ENCODE data around the gene H3-3A.
"Not testable (repeated sequence)": the region's sequence is repeated elsewhere in the genome, so short reads cannot be mapped to it uniquely, and the experiment has no call there.

Gene H3-3A

DNA sequence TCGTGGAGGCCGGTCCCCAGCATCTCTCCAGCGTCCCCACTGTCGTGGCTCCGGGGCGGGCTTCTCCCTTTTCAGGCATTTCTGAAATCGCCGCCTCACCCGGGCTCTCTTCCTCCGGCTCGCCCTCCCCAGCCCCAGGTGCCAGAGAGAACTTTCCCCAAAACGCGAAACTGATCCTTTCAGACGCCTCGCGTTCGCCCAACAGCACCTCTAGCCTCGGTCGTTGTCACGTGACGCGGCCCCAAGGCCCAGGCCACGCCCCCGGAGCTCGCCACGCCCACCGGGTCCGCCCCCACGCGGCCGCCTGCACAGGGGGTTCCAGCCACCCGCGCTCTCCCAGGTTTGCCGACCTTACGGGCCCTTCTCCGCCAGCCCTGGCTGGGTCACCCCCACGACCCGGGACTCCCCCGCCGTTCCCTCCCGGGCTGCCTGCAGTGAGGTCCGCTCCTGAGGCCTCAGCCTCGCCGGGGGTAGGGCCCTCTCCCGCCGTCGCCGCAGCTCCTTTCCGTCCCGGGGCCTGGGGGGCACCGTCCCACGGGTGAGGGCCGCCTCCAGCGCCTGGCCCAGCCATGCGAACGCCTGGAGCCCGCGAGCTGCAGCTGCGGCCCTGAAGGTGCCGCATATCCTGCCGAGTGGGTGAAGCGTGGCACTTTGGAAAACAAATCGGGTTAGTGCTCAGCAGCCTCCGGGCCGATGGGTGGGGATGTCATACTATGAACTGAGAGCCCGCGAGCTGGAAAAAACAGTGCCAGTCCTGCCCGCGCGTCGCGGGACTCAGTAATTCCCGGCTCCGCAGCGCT lies 21.0 kb downstream of the H3-3A start:
- H3K4me3 ChIP-seq (ENCODE audit: low read length), result peak overlapping the region; percentile 71

DNA sequence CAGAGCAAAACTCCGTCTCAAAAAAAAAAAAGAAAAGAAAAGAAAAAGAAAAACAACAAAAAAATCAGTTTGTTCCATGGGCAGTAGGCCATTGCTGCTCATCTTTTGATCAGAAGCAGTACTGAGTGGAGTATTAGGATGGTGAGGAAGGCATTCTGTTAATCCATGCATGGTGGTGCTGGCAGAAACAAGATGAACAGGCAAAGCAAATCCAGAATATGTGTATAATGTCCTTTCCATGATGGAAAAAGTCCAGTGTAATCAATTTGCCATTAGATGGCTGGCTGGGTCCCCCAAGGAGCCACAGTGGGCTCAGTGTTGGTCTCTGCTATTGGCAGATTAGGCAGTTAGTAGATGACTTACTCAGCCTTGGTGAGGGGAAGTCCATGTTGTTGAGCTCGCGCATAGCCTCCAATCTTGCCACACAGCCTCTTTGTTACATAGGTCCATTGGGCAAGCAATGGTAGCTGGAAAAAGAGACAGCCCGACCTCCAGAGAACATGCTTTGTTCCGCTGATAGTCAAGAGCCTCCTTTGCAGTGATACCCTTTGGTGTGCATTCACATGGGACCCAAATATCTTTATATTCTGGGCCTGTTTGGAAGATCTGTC lies 23.3 kb downstream of the H3-3A start:
- DNase-seq (ENCODE audit: low read depth), result no peak
- no peak overlapping the region for H3K4me3 ChIP-seq (ENCODE audit: low read length)
- TF ChIP-seq, protein P1, sequence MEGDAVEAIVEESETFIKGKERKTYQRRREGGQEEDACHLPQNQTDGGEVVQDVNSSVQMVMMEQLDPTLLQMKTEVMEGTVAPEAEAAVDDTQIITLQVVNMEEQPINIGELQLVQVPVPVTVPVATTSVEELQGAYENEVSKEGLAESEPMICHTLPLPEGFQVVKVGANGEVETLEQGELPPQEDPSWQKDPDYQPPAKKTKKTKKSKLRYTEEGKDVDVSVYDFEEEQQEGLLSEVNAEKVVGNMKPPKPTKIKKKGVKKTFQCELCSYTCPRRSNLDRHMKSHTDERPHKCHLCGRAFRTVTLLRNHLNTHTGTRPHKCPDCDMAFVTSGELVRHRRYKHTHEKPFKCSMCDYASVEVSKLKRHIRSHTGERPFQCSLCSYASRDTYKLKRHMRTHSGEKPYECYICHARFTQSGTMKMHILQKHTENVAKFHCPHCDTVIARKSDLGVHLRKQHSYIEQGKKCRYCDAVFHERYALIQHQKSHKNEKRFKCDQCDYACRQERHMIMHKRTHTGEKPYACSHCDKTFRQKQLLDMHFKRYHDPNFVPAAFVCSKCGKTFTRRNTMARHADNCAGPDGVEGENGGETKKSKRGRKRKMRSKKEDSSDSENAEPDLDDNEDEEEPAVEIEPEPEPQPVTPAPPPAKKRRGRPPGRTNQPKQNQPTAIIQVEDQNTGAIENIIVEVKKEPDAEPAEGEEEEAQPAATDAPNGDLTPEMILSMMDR (conservative IDR thresholded peaks at IDR 0.05; ENCODE audit: low read depth, low read length), result no peak

More for the DNA sequence above, 21.0 kb downstream of the H3-3A start:
- no peak for DNase-seq (ENCODE audit: low read depth)
- TF ChIP-seq, protein P1 (conservative IDR thresholded peaks at IDR 0.05; ENCODE audit: low read depth, low read length), result no peak

DNA sequence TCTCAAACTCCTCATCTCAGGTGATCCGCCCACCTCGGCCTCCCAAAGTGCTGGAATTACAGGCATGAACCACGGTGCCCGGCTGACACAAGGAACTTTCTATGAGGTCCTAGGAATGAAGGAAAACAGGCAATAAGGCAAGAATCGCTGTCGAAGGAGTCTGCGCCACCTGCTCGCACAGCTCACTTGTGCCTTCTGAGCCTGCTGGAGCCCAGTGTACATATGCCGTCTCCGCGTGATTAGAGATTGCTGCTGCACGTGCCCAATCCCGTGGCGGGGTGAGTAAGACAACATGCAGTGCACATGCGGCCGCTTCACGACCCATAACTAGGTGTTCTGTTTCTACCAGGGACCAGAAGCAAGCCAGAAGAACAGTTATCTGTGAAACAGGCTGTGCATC lies 24.3 kb downstream of the H3-3A start:
- H3K4me3 ChIP-seq (ENCODE audit: low read length), result no peak overlapping the region
- TF ChIP-seq, protein P1 (conservative IDR thresholded peaks at IDR 0.05; ENCODE audit: low read depth, low read length), result no peak
- no peak for DNase-seq (ENCODE audit: low read depth)

DNA sequence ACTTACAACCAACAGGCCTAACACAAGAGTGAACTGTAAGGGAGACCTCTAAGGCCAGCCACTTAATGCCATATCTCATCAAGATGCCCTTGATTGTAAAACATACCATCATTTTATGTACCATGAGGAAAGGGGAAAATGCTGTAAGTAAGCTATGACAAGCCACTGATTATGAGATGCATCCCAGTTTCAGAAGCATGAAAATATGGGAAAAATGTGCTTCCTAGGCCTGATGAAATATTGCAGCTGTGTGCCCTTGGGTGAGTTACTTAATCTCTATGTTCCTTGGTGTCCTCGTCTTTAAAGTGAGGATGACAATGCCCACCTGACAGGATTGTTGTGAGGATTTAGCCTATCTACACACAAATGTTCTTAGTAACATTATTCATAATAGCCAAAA lies 28.9 kb downstream of the H3-3A start:
- TF ChIP-seq, protein P1 (conservative IDR thresholded peaks at IDR 0.05; ENCODE audit: low read depth, low read length), result no peak
- H3K4me3 ChIP-seq (ENCODE audit: low read length), result no peak overlapping the region
- DNase-seq (ENCODE audit: low read depth), result no peak

DNA sequence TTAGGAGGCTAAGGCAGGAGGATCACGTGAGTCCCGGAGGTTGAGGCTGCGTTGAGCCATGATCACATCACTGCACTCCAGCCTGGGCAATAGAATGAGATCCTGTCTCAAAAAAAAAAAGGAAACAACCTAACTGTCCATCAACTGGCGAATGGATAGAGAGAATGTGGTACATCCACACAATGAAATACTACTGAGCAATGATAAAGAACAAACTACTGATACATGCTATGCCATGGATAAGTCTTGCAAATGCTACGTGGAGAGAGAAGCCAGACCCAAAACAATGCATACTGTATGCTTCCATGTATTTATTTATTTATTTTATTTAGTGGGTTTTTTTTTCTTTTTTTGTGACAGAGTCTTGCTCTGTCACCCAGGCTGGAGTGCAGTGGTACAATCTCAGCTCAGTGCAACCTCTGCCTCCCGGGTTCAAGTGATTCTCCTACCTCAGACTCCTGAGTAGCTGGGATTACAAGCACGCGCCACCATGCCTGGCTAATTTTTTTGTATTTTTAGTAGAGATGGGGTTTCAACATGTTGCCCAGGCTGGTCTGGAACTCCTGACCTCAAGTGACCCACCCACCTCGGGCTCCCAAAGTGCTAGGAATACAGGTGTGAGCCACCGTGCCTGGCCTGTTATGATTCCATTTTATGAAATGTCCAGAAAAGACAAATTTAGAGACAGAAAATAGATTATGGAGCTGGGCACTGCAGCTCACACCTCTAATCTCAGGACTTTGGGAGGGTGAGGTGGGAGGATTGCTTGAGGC lies 29.7 kb downstream of the H3-3A start:
- DNase-seq (ENCODE audit: low read depth); H3K4me3 ChIP-seq (ENCODE audit: low read length): not testable (repeated sequence)

DNA sequence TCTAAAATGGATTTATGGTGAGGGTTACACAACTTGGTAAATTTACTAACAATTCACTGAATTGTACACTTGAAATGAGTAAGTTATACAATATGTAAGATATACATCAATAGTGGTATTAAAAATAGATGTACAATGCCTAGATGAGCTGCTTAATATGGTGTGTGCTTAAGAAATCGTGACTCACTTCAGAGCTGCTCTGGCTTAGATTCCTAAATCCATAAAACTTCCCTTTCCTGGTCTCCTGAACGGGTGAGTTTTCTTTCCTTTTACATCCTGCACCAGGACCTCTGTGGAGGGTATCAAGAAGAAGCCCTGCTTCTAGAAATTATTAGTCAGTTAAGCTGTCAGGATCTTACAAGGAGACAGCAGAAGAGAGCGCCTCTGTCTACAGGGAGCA lies 30.4 kb downstream of the H3-3A start:
- H3K4me3 ChIP-seq (ENCODE audit: low read length), result no peak overlapping the region
- DNase-seq (ENCODE audit: low read depth), result no peak
- TF ChIP-seq, protein P1 (conservative IDR thresholded peaks at IDR 0.05; ENCODE audit: low read depth, low read length), result no peak

DNA sequence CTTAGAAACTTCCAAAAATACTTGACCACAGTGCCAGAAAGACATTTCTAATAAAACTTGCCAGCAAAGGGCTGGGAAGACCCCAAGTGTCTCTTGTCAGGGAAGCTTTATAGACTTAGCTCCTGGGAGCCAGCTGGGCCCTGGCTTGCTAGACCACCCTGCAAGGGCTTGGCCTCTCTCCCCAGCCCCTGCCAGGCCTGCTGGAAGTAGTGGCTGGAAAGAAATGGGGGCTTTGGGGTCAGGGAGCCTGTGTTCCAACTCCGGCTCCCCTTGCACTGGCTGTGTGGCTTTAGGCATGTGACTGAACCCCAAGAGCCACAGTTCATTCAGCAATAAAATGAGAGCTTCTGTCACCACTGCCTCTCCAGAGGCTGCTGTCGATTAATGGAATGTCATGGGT lies 31.1 kb downstream of the H3-3A start:
- TF ChIP-seq, protein P1 (conservative IDR thresholded peaks at IDR 0.05; ENCODE audit: low read depth, low read length), result no peak
- DNase-seq (ENCODE audit: low read depth), result no peak
- H3K4me3 ChIP-seq (ENCODE audit: low read length), result no peak overlapping the region

Data from retinal pigment epithelial cell (primary cell).